Renal cortical epithelial cell (primary cell): Measurements from ENCODE around the gene CUL9. TPM values are rescaled to one million over a fixed set of nuclear protein-coding genes. Genes with fewer than 3 reads are reported as not detected.
A peak's percentile ranks its signal among the peaks of the same experiment; 100 is the strongest.
"Not testable (repeated sequence)": the region's sequence is repeated elsewhere in the genome, so short reads cannot be mapped to it uniquely, and the experiment has no call there.

Experiments used
- DNase-seq: peaks from one replicate; pipeline ENCODE4 v3.0.0-alpha.2; 2011; ENCODE audit warnings: low read depth
- total RNA-seq: library from RNA; depleted of rRNA; stranded (reverse); fragments of >200 nt; gene quantifications from 2 replicates; pipeline ENCODE4 v1.2.3, GENCODE V29; 2014

Gene CUL9
- 20.3 and 43.4 TPM in 2 replicates for total RNA-seq

GRCh38 chr6:43181942-43182860 is at the start of gene CUL9:
Gene CUL9, plus strand, starts transcription at chr6:43182196. Its CDS starts 2,115 bp downstream, at chr6:43184311.
- peak; percentile 45 for DNase-seq

GRCh38 chr6:43138267-43138666 is 43.7 kb upstream of the CUL9 start:
- DNase-seq = no peak

GRCh38 chr6:43139973-43140372 is 42.0 kb upstream of the CUL9 start:
- not testable (repeated sequence) for DNase-seq

- DNase-seq = no peak
These were observed 40.4 kb upstream of the CUL9 start for GRCh38 chr6:43141644-43142043.

- DNase-seq = no peak
These were observed 39.9 kb upstream of the CUL9 start for GRCh38 chr6:43142101-43142500.

- peak; percentile 57 for DNase-seq
These were observed 38.5 kb upstream of the CUL9 start for GRCh38 chr6:43143235-43144128.

- no peak for DNase-seq
These were observed 37.1 kb upstream of the CUL9 start for GRCh38 chr6:43144879-43145278.

- DNase-seq = no peak
These were observed 35.7 kb upstream of the CUL9 start for GRCh38 chr6:43146261-43146660.

- no peak for DNase-seq
These were observed 35.0 kb upstream of the CUL9 start for GRCh38 chr6:43146709-43147688.

- DNase-seq = no peak
These were observed 34.1 kb upstream of the CUL9 start for GRCh38 chr6:43147691-43148477.

GRCh38 chr6:43149265-43149664 is 32.7 kb upstream of the CUL9 start:
- DNase-seq = no peak

GRCh38 chr6:43150051-43150751 is 31.8 kb upstream of the CUL9 start:
- no peak for DNase-seq

- no peak for DNase-seq
These were observed 22.4 kb upstream of the CUL9 start for GRCh38 chr6:43159599-43159998.

GRCh38 chr6:43163899-43164298 is 18.1 kb upstream of the CUL9 start:
- no peak for DNase-seq

GRCh38 chr6:43170417-43170930 is 11.5 kb upstream of the CUL9 start:
- DNase-seq = peak; percentile 92

GRCh38 chr6:43170931-43171706 is 10.9 kb upstream of the CUL9 start, which contains the start of gene SRF:
Gene SRF, plus strand, starts transcription at chr6:43171269. Its CDS starts 388 bp downstream, at chr6:43171657.
- peak; percentile 98 for DNase-seq

- DNase-seq = no peak
These were observed 10.3 kb upstream of the CUL9 start for GRCh38 chr6:43171707-43172103.

GRCh38 chr6:43172104-43173007 is 9.6 kb upstream of the CUL9 start:
- peak; percentile 36 for DNase-seq
